Mesendoderm (in vitro differentiated cells): ENCODE results near the gene PAQR8.
A peak's percentile ranks its signal among the peaks of the same experiment; 100 is the strongest.

Experiments
- DNase-seq: peaks from one replicate; pipeline ENCODE4 v3.0.0; 2013
- H2AK5ac ChIP-seq: 2 replicates; pipeline ENCODE4 v1.6.1; 2013; ENCODE audit warnings: low read length, inconsistent platforms
- H2BK120ac ChIP-seq: 2 replicates; pipeline ENCODE4 v1.6.1; 2013; ENCODE audit warnings: low read depth, mild to moderate bottlenecking, low read length, moderate library complexity, mixed read lengths
- H2BK15ac ChIP-seq: replicated peaks from 2 replicates; pipeline ENCODE4 v1.6.1; 2013; ENCODE audit warnings: low read depth, mild to moderate bottlenecking, moderate library complexity
- H2BK5ac ChIP-seq: 2 replicates; pipeline ENCODE4 v1.6.1; 2013; ENCODE audit warnings: low read length, inconsistent platforms
- H3K18ac ChIP-seq: 2 replicates; pipeline ENCODE4 v1.6.1; 2013; ENCODE audit warnings: mild to moderate bottlenecking, low read length, mixed read lengths
- H3K23ac ChIP-seq: one replicate; pipeline ENCODE4 v1.6.1; 2013; ENCODE audit warnings: low read length
- H3K27ac ChIP-seq: 2 replicates; pipeline ENCODE4 v1.5.1; 2013; ENCODE audit warnings: low read depth, mild to moderate bottlenecking, inconsistent platforms, low read length, moderate library complexity
- H3K27me3 ChIP-seq: 2 replicates; pipeline ENCODE4 v1.6.1; 2013; ENCODE audit warnings: low read length, control low read depth, mild to moderate bottlenecking, inconsistent platforms; ENCODE audit not compliant: insufficient read depth, poor library complexity
- H3K36me3 ChIP-seq: 2 replicates; pipeline ENCODE4 v1.6.1; 2013; ENCODE audit warnings: low read length, inconsistent platforms; ENCODE audit not compliant: control insufficient read depth, insufficient read depth
- H3K4ac ChIP-seq: one replicate; pipeline ENCODE4 v1.6.1; 2013; ENCODE audit warnings: low read depth, mild to moderate bottlenecking, low read length, moderate library complexity
- H3K4me1 ChIP-seq: 2 replicates; pipeline ENCODE4 v1.6.1; 2013; ENCODE audit warnings: low read depth, low read length, inconsistent platforms; ENCODE audit not compliant: control insufficient read depth
- H3K4me2 ChIP-seq: 2 replicates; pipeline ENCODE4 v1.6.1; 2013; ENCODE audit warnings: low read length
- H3K4me3 ChIP-seq: 2 replicates; pipeline ENCODE4 v1.5.1; 2013; ENCODE audit warnings: mild to moderate bottlenecking, low read length
- H3K56ac ChIP-seq: one replicate; pipeline ENCODE4 v1.6.1; 2013; ENCODE audit warnings: low read length
- H3K79me1 ChIP-seq: 2 replicates; pipeline ENCODE4 v1.6.1; 2013; ENCODE audit warnings: low read length, inconsistent platforms
- H3K79me2 ChIP-seq: 2 replicates; pipeline ENCODE4 v1.6.1; 2013; ENCODE audit warnings: mild to moderate bottlenecking, low read length; ENCODE audit not compliant: control insufficient read depth, insufficient read depth
- H3K9ac ChIP-seq: 2 replicates; pipeline ENCODE4 v1.6.1; 2013; ENCODE audit warnings: low read length, inconsistent platforms
- H4K5ac ChIP-seq: one replicate; pipeline ENCODE4 v1.6.1; 2013; ENCODE audit warnings: low read length
- H4K8ac ChIP-seq: one replicate; pipeline ENCODE4 v1.6.1; 2013; ENCODE audit warnings: low read depth, mild to moderate bottlenecking, control low read depth, low read length, moderate library complexity
- WGBS: extraction: QIAGEN DNeasy Blood & Tissue Kit; methylation state at CpG from one replicate; pipeline ENCODE4 v1.1.7; 2013; ENCODE audit warnings: low lambda C conversion rate, missing lambda C conversion rate; ENCODE audit not compliant: insufficient coverage; ENCODE audit errors: extremely low coverage; 5-methylcytosine and 5-hydroxymethylcytosine counted together

PAQR8 gene

DNA sequence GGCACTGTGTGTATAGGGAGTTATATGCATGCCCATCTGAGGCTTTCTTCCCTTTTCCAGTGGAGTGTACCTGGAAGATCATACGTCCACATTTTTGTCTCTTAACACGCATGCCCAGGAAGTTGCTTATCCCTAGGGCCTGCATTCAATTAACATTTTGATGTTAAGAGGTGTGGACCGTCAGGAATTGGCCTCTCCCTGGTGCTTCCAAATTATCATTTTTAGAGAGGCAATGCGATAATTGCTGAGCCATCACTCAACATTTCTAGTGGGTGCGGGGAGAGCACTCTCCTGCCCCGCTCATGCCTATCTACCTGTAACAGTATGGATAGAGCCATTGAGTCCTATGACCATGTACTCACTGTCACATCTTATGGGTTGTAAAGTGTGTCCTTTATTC lies 37.8 kb upstream of the PAQR8 start:
- no peak overlapping the region for H3K4me3 ChIP-seq
- whole genome bisulfite sequencing: no CpG with 5 or more reads among the region's 6 CpGs

DNA sequence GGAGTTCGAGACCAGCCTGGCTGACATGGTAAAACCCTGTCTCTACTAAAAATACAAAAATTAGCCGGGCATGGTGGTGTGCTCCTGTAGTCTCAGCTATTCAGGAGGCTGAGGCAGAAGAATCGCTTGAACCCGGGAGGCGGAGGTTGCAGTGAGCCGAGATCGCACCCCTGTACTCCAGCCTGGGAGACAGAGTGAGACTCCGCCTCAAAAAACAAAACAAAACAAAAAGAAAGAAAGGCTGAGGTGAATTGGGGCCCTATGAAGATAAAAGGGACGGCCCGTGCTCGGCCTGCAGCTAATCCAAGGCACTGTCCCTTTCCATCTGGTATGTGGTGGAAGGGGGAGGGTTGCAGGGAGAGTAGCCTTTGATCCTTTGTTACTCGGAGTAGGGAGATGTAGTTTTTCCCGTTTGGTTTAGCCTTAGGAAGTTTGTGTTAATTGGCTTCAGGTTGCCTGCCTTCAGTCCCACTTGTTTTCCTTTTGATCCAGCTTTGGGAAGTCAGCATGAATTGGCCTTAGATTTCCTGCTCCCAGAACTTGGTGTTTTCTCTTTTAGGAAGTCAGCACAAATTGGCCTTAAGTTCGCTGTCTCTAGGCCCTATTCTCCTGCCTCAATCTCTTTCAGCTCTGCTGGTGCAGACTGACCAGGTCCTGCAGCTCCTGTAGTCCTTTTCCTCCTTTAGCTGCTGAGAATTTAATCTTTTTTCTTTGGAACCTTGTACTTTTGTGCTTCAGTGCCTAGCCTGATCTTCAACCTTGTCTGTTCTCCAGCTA lies 36.1 kb upstream of the PAQR8 start:
- Histone ChIP-seq H4K8ac (peak overlapping the region; percentile 88), H3K27me3 (no peaks in the 10 kb centered on the region), H3K27ac (peak overlapping the region; percentile 35), H3K4me2 (no peak overlapping the region), H3K18ac (peak overlapping the region; percentile 25), H3K23ac (no peak overlapping the region), H2BK15ac (no peak overlapping the region), H3K4ac (no peak overlapping the region), H3K79me2 (no peaks in the 10 kb centered on the region), H3K36me3 (no peaks in the 10 kb centered on the region), H2AK5ac (no peak overlapping the region), H3K9ac (no peak overlapping the region), H2BK5ac (no peak overlapping the region), H3K56ac (peak overlapping the region; percentile 28), H2BK120ac (peak overlapping the region; percentile 31), H3K4me3 (no peak overlapping the region), H3K4me1 (peaks cover 12% of the 10 kb centered on the region), H3K79me1 (no peaks in the 10 kb centered on the region), H4K5ac (no peak overlapping the region)
- DNase-seq: peak; percentile 95
- WGBS: no CpG with 5 or more reads among the region's 14 CpGs

More for the DNA sequence above, 37.8 kb upstream of the PAQR8 start:
- Histone ChIP-seq H3K9ac (no peak overlapping the region), H3K4me1 (peaks cover 7% of the 10 kb centered on the region), H2BK5ac (no peak overlapping the region), H3K36me3 (no peaks in the 10 kb centered on the region), H3K18ac (no peak overlapping the region), H3K27me3 (no peaks in the 10 kb centered on the region), H3K4ac (no peak overlapping the region), H3K79me2 (no peaks in the 10 kb centered on the region), H4K8ac (no peak overlapping the region), H2BK15ac (no peak overlapping the region), H3K56ac (no peak overlapping the region), H3K79me1 (no peaks in the 10 kb centered on the region), H3K4me2 (no peak overlapping the region), H3K23ac (no peak overlapping the region), H2BK120ac (no peak overlapping the region), H2AK5ac (no peak overlapping the region), H4K5ac (no peak overlapping the region), H3K27ac (no peak overlapping the region)
- no peak for DNase-seq

DNA sequence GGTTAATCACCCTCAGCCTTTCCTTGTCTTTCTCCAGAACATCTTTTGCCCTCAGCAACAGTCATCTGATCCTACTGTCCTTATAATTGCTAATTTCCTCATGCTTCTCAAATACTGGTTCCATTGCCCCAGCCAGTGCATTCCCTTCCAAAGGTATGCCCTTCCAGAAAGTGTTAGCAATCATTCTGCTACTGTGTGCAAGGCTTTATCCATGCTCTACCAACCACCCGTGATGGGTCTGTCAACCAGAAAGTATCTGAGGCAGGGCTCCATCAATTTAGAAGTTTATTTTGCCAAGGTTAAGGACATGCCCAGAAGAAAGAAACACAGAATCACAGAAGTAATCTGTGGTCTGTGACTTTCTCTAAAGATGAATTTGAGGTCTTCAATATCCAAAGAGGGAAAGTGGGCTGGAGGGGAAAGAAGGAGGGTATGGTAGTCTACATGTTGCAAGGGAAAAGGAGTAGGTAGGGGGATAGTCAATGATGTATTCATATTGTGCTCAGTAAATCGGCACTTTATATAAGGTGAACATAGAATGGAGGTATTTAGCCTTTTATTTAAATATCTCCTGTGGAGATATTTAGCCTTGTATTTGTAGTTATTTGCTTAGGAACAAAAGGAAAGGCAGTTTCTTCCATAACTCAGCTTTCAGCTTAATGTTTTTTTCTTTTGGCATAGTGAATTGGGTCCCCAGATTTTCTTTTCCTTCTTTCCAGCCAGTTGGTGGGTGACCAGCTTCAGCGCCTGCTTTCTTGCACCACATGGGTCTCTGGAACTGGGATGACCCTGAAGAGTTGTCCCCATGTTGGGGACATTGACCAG lies 35.2 kb upstream of the PAQR8 start:
- H4K8ac ChIP-seq: no peak overlapping the region
- H2BK5ac ChIP-seq: peak overlapping the region; percentile 7
- no peak overlapping the region for H3K9ac ChIP-seq
- WGBS: no CpG with 5 or more reads among the region's 3 CpGs
- H3K4me3 ChIP-seq: no peak overlapping the region
- no peak overlapping the region for H2AK5ac ChIP-seq
- H3K27ac ChIP-seq: peak overlapping the region; percentile 35
- no peak overlapping the region for H3K4ac ChIP-seq
- H2BK120ac ChIP-seq: no peak overlapping the region
- H3K27me3 ChIP-seq: no peaks in the 10 kb centered on the region
- H3K18ac ChIP-seq: peak overlapping the region; percentile 25
- no peak overlapping the region for H3K23ac ChIP-seq
- H3K36me3 ChIP-seq: no peaks in the 10 kb centered on the region
- H2BK15ac ChIP-seq: no peak overlapping the region
- no peak overlapping the region for H4K5ac ChIP-seq
- H3K4me1 ChIP-seq: peaks cover 12% of the 10 kb centered on the region
- no peak for DNase-seq
- H3K4me2 ChIP-seq: no peak overlapping the region
- H3K79me1 ChIP-seq: no peaks in the 10 kb centered on the region
- no peaks in the 10 kb centered on the region for H3K79me2 ChIP-seq
- H3K56ac ChIP-seq: peak overlapping the region; percentile 28

DNA sequence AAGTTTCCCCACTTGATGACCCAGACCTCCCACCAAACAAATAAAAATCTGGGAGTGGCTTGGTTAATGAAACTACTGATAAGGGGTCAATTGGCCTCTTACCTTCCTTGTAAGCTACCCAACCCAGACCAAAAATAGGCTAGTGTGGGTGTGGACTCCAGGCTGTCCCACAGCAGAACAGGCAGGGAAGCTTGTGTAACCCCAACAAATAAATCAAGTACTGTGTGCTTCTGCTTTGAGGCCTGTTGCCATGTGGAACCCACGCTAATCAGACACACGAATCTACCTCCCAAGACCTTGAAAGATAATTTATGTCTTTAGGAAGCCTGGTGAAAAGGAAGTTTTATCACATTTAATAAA lies 33.7 kb upstream of the PAQR8 start:
- Histone ChIP-seq H3K23ac (no peak overlapping the region), H3K56ac (no peak overlapping the region), H3K79me1 (no peaks in the 10 kb centered on the region), H2BK120ac (no peak overlapping the region), H2AK5ac (no peak overlapping the region), H4K5ac (no peak overlapping the region), H3K18ac (no peak overlapping the region), H3K79me2 (no peaks in the 10 kb centered on the region), H3K9ac (no peak overlapping the region), H4K8ac (no peak overlapping the region), H3K27ac (no peak overlapping the region), H3K4me3 (no peak overlapping the region), H3K27me3 (no peaks in the 10 kb centered on the region), H3K4me2 (no peak overlapping the region), H3K4me1 (peaks cover 14% of the 10 kb centered on the region), H3K4ac (no peak overlapping the region), H3K36me3 (no peaks in the 10 kb centered on the region), H2BK5ac (no peak overlapping the region), H2BK15ac (no peak overlapping the region)
- WGBS: no CpG with 5 or more reads among the region's 2 CpGs
- DNase-seq: no peak

DNA sequence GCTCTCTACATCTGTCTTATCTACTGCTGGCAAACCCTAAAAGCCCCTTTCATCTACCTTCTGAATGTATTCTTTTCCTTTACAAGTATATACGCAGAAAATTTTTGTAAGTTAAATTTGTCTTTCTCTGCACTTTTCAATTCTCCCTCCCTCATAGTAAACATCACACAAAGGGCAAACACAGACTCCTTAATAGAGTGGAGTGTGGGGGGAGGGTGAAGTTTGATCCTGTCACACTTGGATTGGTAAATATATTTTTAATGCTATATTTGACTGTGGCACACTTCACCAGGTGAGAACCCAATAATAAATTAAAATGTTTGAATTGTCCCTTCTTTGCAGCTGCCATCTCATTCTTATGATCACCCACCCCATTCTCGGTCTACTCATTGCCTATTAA lies 33.2 kb upstream of the PAQR8 start:
- Histone ChIP-seq H3K4me3 (no peak overlapping the region), H4K8ac (no peak overlapping the region), H3K4me2 (no peak overlapping the region), H3K9ac (no peak overlapping the region), H4K5ac (no peak overlapping the region), H3K4ac (no peak overlapping the region), H3K18ac (no peak overlapping the region), H3K79me1 (no peaks in the 10 kb centered on the region), H3K23ac (no peak overlapping the region), H3K27ac (no peak overlapping the region), H3K36me3 (no peaks in the 10 kb centered on the region), H2BK15ac (no peak overlapping the region), H3K56ac (no peak overlapping the region), H2BK120ac (no peak overlapping the region), H2AK5ac (no peak overlapping the region), H3K27me3 (no peaks in the 10 kb centered on the region), H3K4me1 (peaks cover 14% of the 10 kb centered on the region), H3K79me2 (no peaks in the 10 kb centered on the region), H2BK5ac (no peak overlapping the region)
- WGBS: no CpG with 5 or more reads among the region's 2 CpGs
- DNase-seq: no peak
